ENCODE measurements around the gene PLK5. TPM values are rescaled to one million over a fixed set of nuclear protein-coding genes. Genes with fewer than 3 reads are reported as not detected.

The PLK5 gene
- total RNA-seq, 1 experiment from 2014 or later: 1.4 TPM

- POLR2A ChIA-PET: no interaction called here
- Mint-ChIP-seq H3K4me1 (peaks cover 6% of the 10 kb centered on the region), H3K27ac (no peak overlapping the region), H3K27me3 (ENCODE audit: low read depth) (peaks cover 38% of the 10 kb centered on the region), H3K4me3 (no peak overlapping the region), H3K36me3 (no peaks in the 10 kb centered on the region), H3K9me3 (0 out of 2 replicates have a peak, but pooled peaks cover 3% of the 10 kb centered on the region)
- TF ChIP-seq, protein P1, sequence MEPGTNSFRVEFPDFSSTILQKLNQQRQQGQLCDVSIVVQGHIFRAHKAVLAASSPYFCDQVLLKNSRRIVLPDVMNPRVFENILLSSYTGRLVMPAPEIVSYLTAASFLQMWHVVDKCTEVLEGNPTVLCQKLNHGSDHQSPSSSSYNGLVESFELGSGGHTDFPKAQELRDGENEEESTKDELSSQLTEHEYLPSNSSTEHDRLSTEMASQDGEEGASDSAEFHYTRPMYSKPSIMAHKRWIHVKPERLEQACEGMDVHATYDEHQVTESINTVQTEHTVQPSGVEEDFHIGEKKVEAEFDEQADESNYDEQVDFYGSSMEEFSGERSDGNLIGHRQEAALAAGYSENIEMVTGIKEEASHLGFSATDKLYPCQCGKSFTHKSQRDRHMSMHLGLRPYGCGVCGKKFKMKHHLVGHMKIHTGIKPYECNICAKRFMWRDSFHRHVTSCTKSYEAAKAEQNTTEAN (CRISPR knock-in tag; IDR thresholded peaks at IDR 0.05): no peak
- TF ChIP-seq, protein P2, sequence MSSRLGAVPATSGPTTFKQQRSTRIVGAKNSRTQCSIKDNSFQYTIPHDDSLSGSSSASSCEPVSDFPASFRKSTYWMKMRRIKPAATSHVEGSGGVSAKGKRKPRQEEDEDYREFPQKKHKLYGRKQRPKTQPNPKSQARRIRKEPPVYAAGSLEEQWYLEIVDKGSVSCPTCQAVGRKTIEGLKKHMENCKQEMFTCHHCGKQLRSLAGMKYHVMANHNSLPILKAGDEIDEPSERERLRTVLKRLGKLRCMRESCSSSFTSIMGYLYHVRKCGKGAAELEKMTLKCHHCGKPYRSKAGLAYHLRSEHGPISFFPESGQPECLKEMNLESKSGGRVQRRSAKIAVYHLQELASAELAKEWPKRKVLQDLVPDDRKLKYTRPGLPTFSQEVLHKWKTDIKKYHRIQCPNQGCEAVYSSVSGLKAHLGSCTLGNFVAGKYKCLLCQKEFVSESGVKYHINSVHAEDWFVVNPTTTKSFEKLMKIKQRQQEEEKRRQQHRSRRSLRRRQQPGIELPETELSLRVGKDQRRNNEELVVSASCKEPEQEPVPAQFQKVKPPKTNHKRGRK (CRISPR knock-in tag; IDR thresholded peaks at IDR 0.05; ENCODE audit: borderline replicate concordance): no peak
- TF ChIP-seq HMGA2 (CRISPR knock-in tag; IDR thresholded peaks at IDR 0.05): no peak
- TF ChIP-seq STAT6 (CRISPR knock-in tag; conservative IDR thresholded peaks at IDR 0.05; ENCODE audit: low read depth): no peak
- no peak for TF ChIP-seq ATF1 (CRISPR knock-in tag; IDR thresholded peaks at IDR 0.05)
- TF ChIP-seq ESRRA (CRISPR knock-in tag; IDR thresholded peaks at IDR 0.05; ENCODE audit: borderline replicate concordance): no peak
- TF ChIP-seq PRRX2 (CRISPR knock-in tag; IDR thresholded peaks at IDR 0.05): no peak
- CTCF ChIA-PET: interaction anchor here (1.9 kb wide), 1 partner anchor 25 kb away, joined by 8 read pairs; no protein-coding TSS in a partner anchor
- ATAC-seq (no peak), DNase-seq (ENCODE audit: low spot score) (no peak)
Measured at GRCh38 chr19:1571358-1571757, 47.5 kb downstream of the PLK5 start.

GRCh38 chr19:1572795-1573194, 48.9 kb downstream of the PLK5 start:
- CTCF ChIA-PET: interaction anchor here (0.8 to 1.9 kb wide), 4 partner anchors 18 to 254 kb away, joined by 3 to 8 read pairs (median 4); no protein-coding TSS in a partner anchor
- Mint-ChIP-seq H3K4me3 (no peak overlapping the region), H3K36me3 (no peaks in the 10 kb centered on the region), H3K27me3 (ENCODE audit: low read depth) (peaks cover 38% of the 10 kb centered on the region), H3K27ac (no peak overlapping the region), H3K9me3 (0 out of 2 replicates have a peak, but pooled peaks cover 3% of the 10 kb centered on the region), H3K4me1 (peaks cover 6% of the 10 kb centered on the region)
- POLR2A ChIA-PET: no interaction called here
- no peak for ATAC-seq
- no peak for DNase-seq (ENCODE audit: low spot score)
- TF ChIP-seq, protein P3, sequence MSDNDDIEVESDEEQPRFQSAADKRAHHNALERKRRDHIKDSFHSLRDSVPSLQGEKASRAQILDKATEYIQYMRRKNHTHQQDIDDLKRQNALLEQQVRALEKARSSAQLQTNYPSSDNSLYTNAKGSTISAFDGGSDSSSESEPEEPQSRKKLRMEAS (CRISPR knock-in tag; IDR thresholded peaks at IDR 0.05): no peak
- TF ChIP-seq SOX15 (CRISPR knock-in tag; IDR thresholded peaks at IDR 0.05): no peak

- Mint-ChIP-seq H3K36me3 (no peaks in the 10 kb centered on the region), H3K27ac (no peak overlapping the region; the same call in 1 of the 2 replicates), H3K9me3 (0 out of 2 replicates have a peak, but pooled peaks cover 3% of the 10 kb centered on the region), H3K4me1 (peaks cover 6% of the 10 kb centered on the region), H3K27me3 (ENCODE audit: low read depth) (peaks cover 26% of the 10 kb centered on the region), H3K4me3 (no peak overlapping the region)
- DNase-seq (ENCODE audit: low spot score) (no peak), ATAC-seq (no peak)
- CTCF ChIA-PET: interaction anchor here (1.0 to 4.1 kb wide), 3 partner anchors 16 to 28 kb away, joined by 4 to 17 read pairs (median 4); partner anchors contain the start of gene MBD3
- POLR2A ChIA-PET: interaction anchor here (0.6 kb wide), 1 partner anchor 1127 kb away, joined by 6 read pairs; no protein-coding TSS in a partner anchor
- TF ChIP-seq USF1 (CRISPR knock-in tag; IDR thresholded peaks at IDR 0.05) (no peak), ZNF281 (CRISPR knock-in tag; IDR thresholded peaks at IDR 0.05) (no peak), ATF1 (CRISPR knock-in tag; IDR thresholded peaks at IDR 0.05) (no peak)
Measured at GRCh38 chr19:1574354-1575136, 50.7 kb downstream of the PLK5 start.
